Gastrocnemius medialis (tissue), 4 donors: ENCODE measurements around the gene BARX2.

Experiments
- POLR2A ChIP-seq, 2 donors: fragments of 450-650 bp; IDR thresholded peaks; one replicate each; pipeline ENCODE4 v1.6.1; 2017; ENCODE audit warnings: antibody characterized with exemption in 2 of 2, mild to moderate bottlenecking in 2 of 2, moderate library complexity in 2 of 2
- TF ChIP-seq, protein P1 (sequence below), 5 experiments: fragments of 450-650 bp in 3 of 5; fragments of 200-600 bp in 2 of 5; sonication (generic) in 2 of 5; IDR thresholded peaks in 4 of 5; conservative IDR thresholded peaks in 1 of 5; 1 replicate in 4 of 5; 2 replicates in 1 of 5; pipeline ENCODE4 v1.5.1; 2016 to 2019; ENCODE audit warnings: antibody characterized with exemption in 5 of 5, mild to moderate bottlenecking in 3 of 5, moderate library complexity in 3 of 5

DNA sequence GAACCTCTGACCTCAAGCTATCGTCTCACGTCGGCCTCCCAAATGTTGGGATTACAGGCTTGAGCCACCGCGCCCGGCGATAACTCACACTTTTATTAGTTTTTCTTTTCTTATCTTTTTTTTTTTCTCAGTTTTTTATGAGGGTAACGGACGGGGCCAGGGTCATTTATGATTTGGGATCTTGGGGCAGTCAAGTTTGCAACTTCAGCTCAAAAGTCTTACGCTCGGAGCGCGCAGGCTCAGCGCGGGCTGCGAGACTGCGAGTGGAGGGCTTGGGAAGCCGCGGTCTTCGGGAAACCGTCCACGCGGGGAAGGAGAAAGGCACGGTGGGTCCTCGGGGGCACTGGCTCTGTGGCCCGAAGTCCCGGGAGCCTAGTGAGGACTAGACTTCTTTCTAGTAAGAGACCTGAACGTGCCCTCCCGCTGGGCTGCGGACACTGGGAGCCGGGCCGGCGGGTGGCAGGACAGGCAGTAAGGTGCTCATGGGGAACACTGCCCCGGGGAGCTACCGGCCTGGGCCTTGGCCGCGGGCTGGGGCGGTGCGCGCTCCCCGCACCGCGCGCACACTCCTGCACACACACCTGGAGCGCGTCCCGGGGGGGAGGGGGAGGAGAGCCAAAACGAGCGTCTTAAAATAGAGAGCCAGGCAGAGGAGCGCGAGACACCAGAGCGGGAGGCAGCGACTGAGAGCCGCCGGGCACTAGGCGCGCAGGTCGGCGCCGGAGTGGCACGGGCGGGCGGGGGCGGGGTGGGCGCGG is 476 bp upstream of the BARX2 start:
- TF ChIP-seq, protein P1, sequence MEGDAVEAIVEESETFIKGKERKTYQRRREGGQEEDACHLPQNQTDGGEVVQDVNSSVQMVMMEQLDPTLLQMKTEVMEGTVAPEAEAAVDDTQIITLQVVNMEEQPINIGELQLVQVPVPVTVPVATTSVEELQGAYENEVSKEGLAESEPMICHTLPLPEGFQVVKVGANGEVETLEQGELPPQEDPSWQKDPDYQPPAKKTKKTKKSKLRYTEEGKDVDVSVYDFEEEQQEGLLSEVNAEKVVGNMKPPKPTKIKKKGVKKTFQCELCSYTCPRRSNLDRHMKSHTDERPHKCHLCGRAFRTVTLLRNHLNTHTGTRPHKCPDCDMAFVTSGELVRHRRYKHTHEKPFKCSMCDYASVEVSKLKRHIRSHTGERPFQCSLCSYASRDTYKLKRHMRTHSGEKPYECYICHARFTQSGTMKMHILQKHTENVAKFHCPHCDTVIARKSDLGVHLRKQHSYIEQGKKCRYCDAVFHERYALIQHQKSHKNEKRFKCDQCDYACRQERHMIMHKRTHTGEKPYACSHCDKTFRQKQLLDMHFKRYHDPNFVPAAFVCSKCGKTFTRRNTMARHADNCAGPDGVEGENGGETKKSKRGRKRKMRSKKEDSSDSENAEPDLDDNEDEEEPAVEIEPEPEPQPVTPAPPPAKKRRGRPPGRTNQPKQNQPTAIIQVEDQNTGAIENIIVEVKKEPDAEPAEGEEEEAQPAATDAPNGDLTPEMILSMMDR (IDR thresholded peaks at IDR 0.05 in 4 of 5, conservative IDR thresholded peaks at IDR 0.05 in 1 of 5) = no peak
- TF ChIP-seq POLR2A (IDR thresholded peaks at IDR 0.05) = no peak
